ENCODE results near the gene GATAD2B.

The GATAD2B gene

DNA sequence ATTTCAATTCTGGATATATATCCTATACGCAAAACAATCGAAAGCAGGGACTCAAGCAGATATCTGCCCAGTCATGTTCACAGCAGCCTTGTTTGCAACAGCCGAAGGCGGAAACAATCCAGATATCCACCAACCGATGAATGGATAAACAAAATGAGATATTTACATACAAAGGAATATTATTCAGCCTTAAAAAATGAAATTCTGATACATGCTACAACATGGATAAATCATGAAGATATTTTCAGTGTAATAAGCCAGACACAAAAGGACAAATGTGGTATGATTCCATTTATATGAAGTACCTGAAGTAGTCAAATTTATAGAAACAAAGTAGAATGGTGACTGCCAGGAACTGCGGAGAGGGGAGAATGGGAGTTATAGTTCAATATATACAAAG, 15.6 kb downstream of the GATAD2B start:
- TF ChIP-seq FOXP2 (optimal IDR thresholded peaks at IDR 0.05; ENCODE audit: borderline replicate concordance, extremely low read depth, extremely low read length, insufficient read depth) (no peak), POLR2AphosphoS5 (IDR thresholded peaks at IDR 0.05; ENCODE audit: low read depth, low read length) (no peak)

DNA sequence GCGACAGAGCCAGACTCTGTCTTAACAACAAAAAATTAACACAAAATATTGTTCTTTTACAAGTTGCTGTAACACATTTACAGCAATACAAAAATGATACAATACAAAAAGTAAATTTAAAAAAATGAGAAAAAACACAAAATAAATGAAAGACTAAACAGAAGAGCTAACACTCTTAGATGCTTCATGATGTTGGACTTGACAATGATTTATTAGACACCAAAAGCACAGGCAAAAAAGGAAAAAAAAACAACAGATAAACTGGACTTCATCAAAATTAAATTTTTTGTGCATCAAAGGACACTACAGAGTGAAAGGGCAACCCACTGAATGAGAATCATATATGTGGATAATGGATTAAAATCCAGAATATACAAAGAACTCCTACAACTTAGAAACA, 16.4 kb downstream of the GATAD2B start:
- TF ChIP-seq TAF1 (IDR thresholded peaks at IDR 0.05; ENCODE audit: borderline replicate concordance, insufficient read depth, low read length), result no peak
- TF ChIP-seq, protein P1, sequence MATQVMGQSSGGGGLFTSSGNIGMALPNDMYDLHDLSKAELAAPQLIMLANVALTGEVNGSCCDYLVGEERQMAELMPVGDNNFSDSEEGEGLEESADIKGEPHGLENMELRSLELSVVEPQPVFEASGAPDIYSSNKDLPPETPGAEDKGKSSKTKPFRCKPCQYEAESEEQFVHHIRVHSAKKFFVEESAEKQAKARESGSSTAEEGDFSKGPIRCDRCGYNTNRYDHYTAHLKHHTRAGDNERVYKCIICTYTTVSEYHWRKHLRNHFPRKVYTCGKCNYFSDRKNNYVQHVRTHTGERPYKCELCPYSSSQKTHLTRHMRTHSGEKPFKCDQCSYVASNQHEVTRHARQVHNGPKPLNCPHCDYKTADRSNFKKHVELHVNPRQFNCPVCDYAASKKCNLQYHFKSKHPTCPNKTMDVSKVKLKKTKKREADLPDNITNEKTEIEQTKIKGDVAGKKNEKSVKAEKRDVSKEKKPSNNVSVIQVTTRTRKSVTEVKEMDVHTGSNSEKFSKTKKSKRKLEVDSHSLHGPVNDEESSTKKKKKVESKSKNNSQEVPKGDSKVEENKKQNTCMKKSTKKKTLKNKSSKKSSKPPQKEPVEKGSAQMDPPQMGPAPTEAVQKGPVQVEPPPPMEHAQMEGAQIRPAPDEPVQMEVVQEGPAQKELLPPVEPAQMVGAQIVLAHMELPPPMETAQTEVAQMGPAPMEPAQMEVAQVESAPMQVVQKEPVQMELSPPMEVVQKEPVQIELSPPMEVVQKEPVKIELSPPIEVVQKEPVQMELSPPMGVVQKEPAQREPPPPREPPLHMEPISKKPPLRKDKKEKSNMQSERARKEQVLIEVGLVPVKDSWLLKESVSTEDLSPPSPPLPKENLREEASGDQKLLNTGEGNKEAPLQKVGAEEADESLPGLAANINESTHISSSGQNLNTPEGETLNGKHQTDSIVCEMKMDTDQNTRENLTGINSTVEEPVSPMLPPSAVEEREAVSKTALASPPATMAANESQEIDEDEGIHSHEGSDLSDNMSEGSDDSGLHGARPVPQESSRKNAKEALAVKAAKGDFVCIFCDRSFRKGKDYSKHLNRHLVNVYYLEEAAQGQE (IDR thresholded peaks at IDR 0.05; ENCODE audit: insufficient read depth in 1 of 2, low read depth in 2 of 2, low read length in 2 of 2), result no peak
- no peak for TF ChIP-seq SIN3A (IDR thresholded peaks at IDR 0.05; ENCODE audit: borderline replicate concordance, insufficient read depth, low read length)
- TF ChIP-seq FOXP2 (optimal IDR thresholded peaks at IDR 0.05; ENCODE audit: borderline replicate concordance, extremely low read depth, extremely low read length, insufficient read depth), result no peak
- no peak for TF ChIP-seq POLR2AphosphoS5 (IDR thresholded peaks at IDR 0.05; ENCODE audit: low read depth, low read length)

DNA sequence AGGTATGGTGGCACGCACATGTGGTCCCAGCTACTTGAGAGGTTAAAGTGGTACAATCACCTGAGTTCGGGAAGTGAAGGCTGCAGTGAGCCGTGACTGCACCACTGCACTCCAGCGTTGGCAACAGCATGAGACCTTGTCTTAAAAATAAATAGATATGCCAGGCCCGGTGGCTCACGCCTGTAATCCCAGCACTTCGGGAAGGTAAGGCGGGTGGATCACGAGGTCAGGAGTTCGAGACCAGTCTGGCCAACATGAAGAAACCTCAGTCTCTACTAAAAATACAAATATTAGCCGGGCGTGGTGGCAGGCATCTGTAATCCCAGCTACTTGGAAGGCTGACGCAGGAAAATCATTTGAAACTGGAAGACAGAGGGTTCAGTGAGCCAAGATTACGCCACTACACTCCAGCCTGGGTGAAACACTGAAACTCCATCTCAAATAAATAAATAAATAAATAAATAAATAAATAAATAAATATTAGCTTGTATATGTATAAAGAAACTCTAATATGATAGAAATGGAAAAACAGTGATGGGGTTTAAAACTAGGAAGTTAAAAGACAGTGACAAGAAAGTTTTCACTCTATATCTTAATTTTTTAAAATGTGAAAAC, 18.8 kb downstream of the GATAD2B start:
- TF ChIP-seq FOXP2 (optimal IDR thresholded peaks at IDR 0.05; ENCODE audit: borderline replicate concordance, extremely low read depth, extremely low read length, insufficient read depth), result no peak
- no peak for TF ChIP-seq SIN3A (IDR thresholded peaks at IDR 0.05; ENCODE audit: borderline replicate concordance, insufficient read depth, low read length)
- no peak for TF ChIP-seq TAF1 (IDR thresholded peaks at IDR 0.05; ENCODE audit: borderline replicate concordance, insufficient read depth, low read length)
- no peak for TF ChIP-seq POLR2AphosphoS5 (IDR thresholded peaks at IDR 0.05; ENCODE audit: low read depth, low read length)
- TF ChIP-seq, protein P1 (IDR thresholded peaks at IDR 0.05; ENCODE audit: insufficient read depth in 1 of 2, low read depth in 2 of 2, low read length in 2 of 2), result no peak

DNA sequence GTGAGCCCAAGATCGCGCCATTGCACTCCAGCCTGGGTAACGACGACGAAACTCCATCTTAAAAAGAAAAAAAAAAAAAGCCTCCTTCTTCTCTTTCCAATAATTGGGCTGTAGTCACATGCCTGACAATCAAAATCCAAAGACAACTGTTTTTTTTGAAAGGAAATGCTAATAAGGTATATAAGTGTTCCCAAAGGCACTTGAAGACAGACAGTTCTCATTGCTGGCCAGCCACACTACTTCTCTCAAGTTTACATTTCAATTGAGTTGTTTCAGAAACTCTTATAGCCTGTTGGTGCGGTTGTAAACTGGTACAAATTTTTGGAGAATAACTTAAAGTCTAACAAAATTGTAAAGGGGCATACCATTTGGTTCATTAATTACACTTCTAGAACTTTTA, 23.3 kb downstream of the GATAD2B start:
- no peak for TF ChIP-seq TAF1 (IDR thresholded peaks at IDR 0.05; ENCODE audit: borderline replicate concordance, insufficient read depth, low read length)
- no peak for TF ChIP-seq FOXP2 (optimal IDR thresholded peaks at IDR 0.05; ENCODE audit: borderline replicate concordance, extremely low read depth, extremely low read length, insufficient read depth)
- no peak for TF ChIP-seq SIN3A (IDR thresholded peaks at IDR 0.05; ENCODE audit: borderline replicate concordance, insufficient read depth, low read length)
- no peak for TF ChIP-seq POLR2AphosphoS5 (IDR thresholded peaks at IDR 0.05; ENCODE audit: low read depth, low read length)
- TF ChIP-seq, protein P1 (IDR thresholded peaks at IDR 0.05; ENCODE audit: insufficient read depth in 1 of 2, low read depth in 2 of 2, low read length in 2 of 2), result no peak

DNA sequence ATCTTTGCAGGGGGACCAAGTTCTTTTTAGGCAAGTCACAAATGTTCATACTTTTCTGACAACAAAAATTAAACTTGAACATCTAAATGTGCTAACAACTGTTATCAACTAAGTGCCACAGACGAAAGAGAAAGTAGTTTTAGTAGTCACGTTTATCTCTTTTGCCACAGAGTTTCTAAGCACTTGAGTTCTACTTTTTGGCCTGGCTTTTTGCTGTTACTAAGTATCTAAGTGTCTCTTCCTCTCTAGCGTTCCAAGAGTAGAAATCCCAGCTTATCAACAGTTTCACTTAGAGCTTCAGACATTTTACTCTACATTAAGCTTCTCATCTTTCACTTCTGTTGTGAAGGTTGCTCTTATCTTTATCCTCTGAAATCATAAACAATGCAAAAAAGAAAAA, 34.2 kb downstream of the GATAD2B start:
- TF ChIP-seq TAF1 (IDR thresholded peaks at IDR 0.05; ENCODE audit: borderline replicate concordance, insufficient read depth, low read length), result no peak

DNA sequence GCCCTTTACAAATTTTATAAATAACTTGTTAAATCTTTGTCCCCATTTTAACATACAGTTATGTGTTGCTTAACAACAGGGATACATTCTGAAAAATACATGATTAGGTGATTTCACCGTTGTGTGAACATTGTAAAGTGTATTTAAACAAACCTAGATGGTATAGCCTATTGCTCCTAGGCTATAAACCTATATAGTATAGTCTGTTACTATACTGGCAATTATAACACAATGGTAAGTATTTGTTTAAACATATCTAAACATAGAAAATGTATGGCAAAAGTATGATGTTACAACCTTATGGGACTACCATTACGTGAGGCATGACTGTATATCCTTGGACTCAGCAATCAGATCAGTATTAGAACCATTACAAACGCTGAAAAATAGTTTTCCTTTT, 36.6 kb downstream of the GATAD2B start:
- TF ChIP-seq FOXP2 (optimal IDR thresholded peaks at IDR 0.05; ENCODE audit: borderline replicate concordance, extremely low read depth, extremely low read length, insufficient read depth) (no peak), TAF1 (IDR thresholded peaks at IDR 0.05; ENCODE audit: borderline replicate concordance, insufficient read depth, low read length) (no peak), POLR2AphosphoS5 (IDR thresholded peaks at IDR 0.05; ENCODE audit: low read depth, low read length) (no peak), SIN3A (IDR thresholded peaks at IDR 0.05; ENCODE audit: borderline replicate concordance, insufficient read depth, low read length) (no peak)
- TF ChIP-seq, protein P1 (IDR thresholded peaks at IDR 0.05; ENCODE audit: insufficient read depth in 1 of 2, low read depth in 2 of 2, low read length in 2 of 2), result no peak

Data from PFSK-1 (cell line).